Cardiac septum (tissue), 1 donor: ENCODE data around the gene RNPEPL1. TPM values are rescaled to one million over a fixed set of nuclear protein-coding genes. Genes with fewer than 3 reads are reported as not detected.

Source experiments
- DNase-seq: peaks from one replicate; pipeline ENCODE4 v3.0.0-alpha.2; 2020; ENCODE audit warnings: low spot score
- intact Hi-C: fragments of 100-400 bp; cut with DNase I; formaldehyde crosslinking; loops from one replicate; pipeline ENCODE4 v1.14.0; 2022
- total RNA-seq: library from RNA; stranded (reverse); fragmentation: NEBNext Ultra II Directional; extraction: Animal tissue kit (Norgen Biotek cat#: 25700); gene quantifications from one replicate; pipeline ENCODE4 v1.2.1, GENCODE V29; 2021
- donor health status: DM: no; HTN: no; CAD: no.

The RNPEPL1 gene
- total RNA-seq, 1 donor from 2014 or later: 73.8 TPM

DNA sequence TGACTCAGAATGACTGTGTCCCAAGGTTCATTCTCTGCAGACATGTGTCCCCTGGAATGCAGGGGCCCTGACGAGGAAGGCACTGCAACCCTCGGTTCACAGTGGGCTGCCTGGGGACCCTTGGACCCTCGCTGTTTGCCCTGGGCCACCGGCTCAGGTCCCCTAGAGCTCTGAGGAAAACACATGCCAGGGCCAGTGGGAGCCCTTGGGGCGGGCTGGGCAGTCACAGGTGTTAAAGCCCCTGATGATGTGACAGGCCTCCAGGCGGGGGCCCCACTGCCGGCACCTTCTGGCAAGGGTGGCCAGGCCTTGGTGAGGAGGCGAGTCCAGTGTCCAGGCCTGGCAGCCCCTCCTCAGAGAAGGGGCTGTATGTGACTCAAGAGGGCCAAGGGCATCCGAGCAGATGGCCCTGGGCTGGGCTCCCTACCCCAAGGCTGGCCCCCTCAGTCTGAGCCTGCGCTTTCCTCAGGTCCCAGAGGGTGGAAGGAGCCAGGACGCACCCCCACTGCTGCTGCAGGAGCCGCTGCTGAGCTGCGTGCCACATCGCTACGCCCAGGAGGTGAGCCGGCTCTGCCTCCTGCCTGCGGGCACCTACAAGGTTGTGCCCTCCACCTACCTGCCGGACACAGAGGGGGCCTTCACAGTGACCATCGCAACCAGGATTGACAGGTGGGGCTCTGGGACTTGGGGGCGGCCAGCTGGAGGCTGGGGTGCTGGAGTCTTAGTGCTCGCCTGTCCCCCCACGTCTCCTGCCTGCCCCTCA is 29.3 kb downstream of the RNPEPL1 start:
- DNase-seq: peak; percentile 71
- intact Hi-C loops: no loop called here

DNA sequence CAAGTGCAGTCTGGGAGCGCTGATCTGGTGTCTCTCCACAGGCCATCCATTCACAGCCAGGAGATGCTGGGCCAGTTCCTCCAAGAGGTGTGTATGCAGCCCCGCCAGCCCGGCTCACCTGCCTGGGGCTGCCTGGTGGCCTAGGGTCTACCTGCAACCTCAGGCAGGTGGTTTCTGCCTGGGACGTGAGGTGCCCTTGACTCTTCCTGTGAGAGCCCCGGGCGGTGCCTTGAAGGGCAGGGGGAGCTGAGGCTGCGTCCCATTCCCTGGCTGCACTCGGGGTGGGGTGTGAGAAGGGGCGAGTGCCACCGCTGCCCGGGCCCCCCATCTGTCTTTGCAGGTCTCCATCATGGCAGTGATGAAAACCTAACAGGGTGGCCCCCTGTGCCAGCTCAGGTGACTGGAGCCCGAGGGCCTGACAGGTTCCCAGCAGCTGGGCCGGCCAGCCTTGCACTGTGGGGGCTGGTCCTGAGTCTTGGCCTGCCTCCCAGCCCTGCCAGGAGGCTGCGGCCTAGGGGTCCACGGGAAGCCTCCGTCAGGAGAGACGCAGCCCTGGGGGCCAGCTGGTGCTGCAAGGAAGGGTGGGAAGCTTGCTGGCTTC is 30.1 kb downstream of the RNPEPL1 start:
- intact Hi-C loops: no loop called here
- DNase-seq: peak; percentile 62

DNA sequence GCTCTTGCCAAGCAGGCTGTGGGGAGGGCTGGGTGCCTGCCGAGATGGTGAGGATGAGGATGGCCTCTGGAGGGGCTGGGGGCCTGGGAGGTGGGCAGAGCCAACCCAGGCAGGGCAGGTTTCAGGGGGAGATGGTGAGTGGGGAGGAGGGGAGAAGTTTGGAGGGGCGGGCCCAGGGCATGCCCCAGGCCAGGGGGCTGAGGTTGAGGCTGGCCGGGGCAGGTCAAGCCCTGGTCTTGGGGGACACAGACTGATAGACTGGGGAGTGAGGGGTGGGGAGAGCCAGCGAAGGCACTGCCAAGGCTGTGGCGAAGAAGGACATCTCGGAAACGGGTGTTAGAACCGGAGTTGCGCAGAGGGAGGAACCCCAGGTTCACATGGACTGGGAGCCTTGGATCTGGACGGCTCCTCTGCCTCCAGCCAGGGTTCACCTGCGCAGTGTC is 30.9 kb downstream of the RNPEPL1 start:
- intact Hi-C loops: no loop called here
- peak; percentile 68 for DNase-seq

DNA sequence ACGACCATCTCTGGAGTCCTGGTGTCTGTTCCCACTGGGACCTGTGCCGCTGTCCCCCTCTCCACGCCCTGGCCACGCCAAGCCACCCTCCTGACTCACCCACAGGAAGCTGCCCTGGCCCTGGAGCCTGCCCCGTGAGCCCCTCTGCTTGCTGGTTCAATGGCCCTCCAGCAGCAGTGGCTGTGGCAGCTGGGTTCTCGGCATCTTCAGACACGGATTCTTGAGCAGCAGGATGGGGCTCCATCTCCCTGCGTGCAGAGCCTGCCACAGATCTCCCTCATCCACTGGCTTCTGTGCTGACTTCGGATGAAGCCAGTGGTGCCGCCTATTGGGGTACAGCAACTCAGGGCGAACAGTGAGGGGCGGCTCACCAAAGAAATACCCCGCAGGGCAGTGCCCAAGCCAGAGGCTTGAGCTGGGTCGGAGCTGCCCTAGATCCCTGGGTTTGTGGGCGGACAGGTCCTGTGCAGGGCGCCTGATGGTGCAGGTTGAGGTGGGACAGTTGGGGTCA is 32.2 kb downstream of the RNPEPL1 start:
- peak; percentile 56 for DNase-seq
- intact Hi-C loops: loop anchor here (10.0 kb wide), 1 partner anchor 234 kb away; no protein-coding TSS in a partner anchor

DNA sequence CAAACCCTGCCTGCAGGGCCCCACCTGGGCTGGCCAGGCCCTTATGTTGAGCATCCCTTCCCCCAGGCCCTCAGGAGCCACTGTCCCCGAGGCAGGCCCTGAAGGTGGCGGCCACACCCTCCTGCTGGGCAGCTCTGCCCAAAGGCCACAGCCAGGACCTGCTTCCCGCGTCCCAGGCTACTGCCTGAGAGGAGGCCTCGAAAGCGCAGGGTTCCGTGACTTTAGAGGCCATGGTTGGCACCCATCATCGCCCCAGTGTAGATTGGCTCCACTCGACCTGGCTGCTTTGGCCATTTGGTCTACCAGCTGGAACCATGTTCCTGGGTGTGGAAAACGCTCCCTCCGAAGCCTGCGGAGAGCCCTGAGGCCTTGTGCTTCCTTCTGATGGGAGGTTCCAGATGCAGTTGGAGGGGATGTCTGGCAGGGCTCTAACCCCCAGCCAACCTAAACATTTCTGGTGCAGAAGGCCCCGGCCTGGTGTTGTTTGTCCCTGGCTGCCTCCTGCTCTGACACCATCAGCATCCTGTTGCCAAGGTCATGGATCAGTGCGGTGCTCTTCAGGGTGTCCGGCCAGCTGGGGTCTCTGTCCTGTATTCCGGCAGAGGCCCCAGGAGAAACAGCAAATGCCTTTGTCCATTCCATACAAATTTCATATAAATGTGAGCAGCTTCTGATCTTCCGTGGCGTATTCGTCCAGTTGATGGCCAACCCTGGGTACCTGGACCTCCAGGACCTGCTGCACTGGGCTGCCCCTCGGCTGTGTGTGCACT is 33.0 kb downstream of the RNPEPL1 start:
- DNase-seq: peak; percentile 67
- intact Hi-C loops: loop anchor here (10.0 kb wide), 1 partner anchor 234 kb away; no protein-coding TSS in a partner anchor

DNA sequence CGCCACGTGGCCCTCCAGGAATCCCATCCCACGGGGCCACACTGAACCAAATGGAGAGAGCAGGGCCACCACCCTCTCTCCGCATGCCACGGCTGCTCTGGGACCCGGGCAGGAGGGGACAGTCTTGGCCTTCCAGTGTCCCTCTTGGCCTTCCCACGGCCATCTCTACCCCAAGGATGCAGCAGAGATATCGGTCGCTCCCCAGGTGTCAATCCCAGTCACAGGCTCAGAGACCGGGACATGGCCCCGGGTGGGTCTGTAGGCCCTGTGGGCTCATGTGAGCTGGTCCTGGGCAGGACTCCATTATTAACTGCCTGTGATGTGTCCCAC is 33.5 kb downstream of the RNPEPL1 start:
- DNase-seq: peak; percentile 69
- intact Hi-C loops: loop anchor here (10.0 kb wide), 1 partner anchor 233 kb away; no protein-coding TSS in a partner anchor

DNA sequence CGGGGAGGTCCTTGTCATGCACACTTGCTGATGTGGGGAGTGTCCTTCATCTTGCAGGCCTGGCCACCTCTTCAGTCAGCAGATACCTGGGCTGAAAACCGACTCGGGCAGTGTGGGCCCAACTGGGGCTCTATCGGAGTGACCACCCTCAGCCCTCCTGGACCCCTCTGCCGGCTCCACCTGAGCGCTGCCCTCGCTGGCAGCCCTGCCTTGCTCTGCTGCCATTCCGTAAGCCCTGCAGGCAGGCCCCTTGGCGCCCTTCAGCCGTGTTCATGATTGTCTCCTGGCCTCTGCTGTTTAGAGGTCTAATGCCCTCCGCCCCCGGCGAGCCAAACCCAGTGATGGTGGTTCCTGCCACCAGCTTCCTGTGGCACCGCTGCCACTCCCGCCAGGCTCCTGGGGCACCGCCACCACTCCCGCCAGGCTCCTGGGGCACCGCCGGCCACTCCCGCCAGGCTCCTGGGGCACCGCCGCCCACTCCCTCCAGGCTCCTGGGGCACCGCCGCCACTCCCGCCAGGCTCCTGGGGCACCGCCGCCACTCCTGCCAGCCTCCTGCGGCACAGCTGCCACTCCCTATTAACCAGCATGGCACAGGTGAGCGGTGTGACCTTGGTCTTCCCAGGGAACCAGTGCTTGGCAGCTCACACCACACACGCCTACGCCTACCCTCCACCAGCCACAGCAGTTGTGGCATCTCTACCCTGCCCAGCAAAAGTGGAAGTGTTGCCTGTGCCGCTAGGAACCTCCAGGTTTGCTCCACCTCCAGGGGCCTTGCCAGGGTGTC is 34.2 kb downstream of the RNPEPL1 start:
- DNase-seq: peak; percentile 70
- intact Hi-C loops: loop anchor here (10.0 kb wide), 1 partner anchor 232 kb away; no protein-coding TSS in a partner anchor

DNA sequence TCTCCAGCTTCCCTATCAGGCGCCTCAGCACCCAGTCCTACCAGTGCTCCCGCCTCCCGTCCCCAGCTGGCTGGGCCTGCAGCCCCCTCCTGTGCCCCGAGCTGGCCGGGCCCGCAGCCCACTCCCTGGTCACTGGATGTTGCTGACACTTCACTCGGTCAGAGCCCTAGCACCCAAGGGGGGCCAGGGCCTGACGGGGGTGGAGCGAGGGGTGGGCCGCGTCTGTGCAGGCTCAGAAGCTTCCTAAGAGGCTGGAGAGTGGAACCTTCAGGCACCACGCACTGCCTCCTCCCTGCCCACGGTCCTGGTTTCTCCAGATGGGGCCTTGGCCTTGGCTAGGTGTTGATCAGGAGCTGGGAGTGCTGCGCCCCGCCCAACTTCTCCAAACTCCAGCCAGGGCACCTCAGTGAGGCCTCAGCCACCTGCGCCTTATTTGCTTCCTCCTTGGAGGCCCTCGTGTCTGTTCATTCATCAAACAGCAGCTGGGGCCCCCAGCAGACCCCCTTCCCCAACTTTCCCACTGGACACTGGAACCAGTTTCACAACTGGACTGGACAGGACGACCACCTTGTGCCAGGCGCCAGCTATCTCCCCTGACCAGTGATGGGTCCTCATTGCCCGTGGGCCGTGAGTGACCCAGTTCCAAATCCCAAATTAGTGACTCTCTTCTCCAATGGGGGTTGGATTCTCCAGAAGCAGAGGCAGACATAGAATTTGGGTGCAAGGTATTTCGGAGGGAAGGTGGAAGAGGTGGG is 35.0 kb downstream of the RNPEPL1 start:
- intact Hi-C loops: loop anchor here (10.0 kb wide), 1 partner anchor 232 kb away; no protein-coding TSS in a partner anchor
- DNase-seq: peak; percentile 56

DNA sequence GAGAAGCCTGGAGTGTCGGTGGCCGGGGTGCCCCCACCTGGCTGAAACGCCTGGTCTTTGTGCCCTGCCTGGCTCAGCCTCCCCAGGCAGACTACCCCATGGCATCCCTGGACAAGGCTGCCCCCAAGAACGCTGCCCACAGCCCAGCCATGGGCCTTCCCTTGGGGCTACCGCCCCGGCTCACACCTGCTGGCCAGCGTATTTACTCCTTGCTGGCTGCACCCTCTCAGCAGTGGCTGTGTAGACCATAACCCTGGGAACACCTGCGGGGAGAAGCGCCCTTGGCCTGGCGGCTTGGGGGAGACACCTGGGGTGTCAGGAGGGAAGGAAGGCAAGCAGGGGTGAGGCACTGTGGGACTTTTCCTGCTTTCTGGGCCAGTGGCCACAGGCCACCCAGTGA is 35.6 kb downstream of the RNPEPL1 start:
- peak; percentile 68 for DNase-seq
- intact Hi-C loops: loop anchor here (10.0 kb wide), 1 partner anchor 231 kb away; no protein-coding TSS in a partner anchor

DNA sequence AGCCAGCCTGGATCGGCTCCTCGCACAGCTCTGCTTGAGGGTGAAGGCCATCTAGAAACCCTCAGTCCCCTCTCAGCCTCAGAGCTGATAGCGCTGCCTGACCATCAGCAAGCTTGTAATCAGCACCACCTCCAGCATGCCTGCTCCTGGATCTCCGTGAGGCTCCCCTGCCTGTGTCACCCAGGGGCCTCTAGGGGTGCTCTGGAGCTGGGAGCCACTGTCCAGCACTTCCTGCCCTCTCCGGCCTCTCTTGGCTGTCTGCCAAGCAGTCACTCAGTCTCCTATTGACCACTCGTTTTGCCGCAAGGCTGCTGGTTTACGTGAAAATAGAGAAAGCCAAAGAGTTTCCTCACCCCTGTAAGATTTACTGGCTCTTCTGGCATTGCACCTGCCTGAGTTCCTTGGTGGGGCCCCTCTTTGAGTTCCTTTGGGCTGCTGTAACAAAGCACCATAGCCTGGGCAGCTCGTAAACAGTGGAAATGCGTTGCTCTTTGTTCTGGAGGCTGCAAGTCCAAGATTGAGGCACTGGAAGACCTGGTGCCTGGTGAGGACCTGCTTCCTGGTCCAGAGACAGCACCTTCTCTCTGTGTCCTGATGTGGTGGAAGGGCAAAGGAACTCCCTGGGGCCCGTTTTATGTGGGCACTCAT is 36.1 kb downstream of the RNPEPL1 start:
- DNase-seq: peak; percentile 85
- intact Hi-C loops: loop anchor here (10.0 kb wide), 1 partner anchor 230 kb away; no protein-coding TSS in a partner anchor

DNA sequence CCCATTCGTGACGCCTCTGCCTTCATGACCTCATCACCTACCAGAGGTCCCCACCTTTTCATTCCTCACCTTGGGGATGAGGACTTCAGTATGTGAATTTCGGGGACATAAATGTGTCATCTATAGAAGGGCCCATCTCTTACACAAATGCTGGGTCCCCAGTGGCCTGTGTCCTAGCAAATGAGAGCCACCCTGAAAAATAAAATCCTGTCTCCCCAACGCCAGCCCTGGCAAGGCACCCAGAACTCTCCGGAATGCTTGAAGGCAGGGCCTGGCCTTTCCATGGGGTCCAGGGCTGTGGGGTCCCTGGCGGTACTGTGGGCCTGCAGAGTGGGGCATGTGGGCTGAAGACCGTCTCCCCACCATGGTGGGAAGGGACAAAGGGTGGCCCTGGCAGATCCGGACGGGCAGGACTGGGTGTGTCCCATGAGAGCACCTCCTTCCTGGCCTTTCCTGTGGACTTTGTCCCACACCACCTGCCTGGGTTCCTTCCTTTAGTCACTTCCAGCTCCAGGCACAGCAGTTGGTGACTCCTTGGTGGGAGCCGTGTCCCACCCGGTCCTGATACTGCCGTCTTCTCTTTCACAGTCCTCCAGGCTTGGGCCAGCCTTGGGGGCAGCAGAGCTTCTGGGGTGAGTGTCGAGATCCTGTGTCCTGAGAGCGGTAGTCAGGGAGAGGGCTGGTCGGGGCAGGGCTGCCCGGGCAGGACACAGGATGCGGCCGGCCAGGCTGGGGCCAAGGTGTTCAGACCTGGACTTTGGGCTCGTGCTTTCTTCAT is 36.8 kb downstream of the RNPEPL1 start:
- intact Hi-C loops: loop anchor here (10.0 kb wide), 1 partner anchor 230 kb away; no protein-coding TSS in a partner anchor
- DNase-seq: peak; percentile 71

DNA sequence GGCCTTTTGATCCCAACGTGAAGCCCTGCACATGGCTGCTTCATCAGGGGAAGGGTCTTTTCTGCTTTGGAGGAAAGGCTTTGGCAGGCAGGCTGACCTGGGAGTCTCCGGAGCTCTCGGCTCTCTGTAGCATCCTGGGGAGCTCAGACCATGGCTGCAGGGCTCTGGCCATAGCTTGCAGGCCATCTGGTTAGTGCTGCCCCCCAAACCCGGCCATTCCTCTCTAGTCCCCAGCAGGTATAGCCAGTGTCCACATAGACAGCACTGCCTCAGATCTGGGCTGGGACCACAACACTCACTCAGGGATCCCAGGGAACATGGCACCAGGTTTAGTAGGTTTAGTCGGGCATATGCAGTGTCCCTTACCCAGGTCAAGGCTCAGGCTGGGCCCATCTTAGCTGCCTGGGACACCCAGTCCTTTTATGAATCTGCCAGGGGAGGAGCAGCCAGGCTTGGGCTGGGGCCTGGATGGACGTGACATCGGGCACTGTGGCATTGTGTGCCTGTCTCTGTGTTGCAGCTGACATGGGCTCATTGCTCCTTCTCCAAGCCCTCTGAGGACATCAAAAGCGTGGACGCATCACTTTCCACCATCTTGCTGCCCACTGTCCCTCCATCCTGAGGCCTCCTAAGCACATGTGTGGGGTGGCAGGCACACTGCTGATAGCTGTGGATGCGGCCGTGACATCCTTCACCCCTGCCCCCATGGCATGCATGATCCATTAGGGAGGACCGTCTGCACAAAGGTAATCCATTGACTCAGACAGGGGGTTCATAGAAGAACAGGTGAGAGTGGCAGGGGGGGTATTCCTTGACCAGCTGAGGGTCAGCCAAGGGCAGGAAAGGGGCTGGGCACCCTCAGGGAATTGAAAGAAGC is 37.8 kb downstream of the RNPEPL1 start:
- intact Hi-C loops: loop anchor here (10.0 kb wide), 1 partner anchor 229 kb away; no protein-coding TSS in a partner anchor

DNA sequence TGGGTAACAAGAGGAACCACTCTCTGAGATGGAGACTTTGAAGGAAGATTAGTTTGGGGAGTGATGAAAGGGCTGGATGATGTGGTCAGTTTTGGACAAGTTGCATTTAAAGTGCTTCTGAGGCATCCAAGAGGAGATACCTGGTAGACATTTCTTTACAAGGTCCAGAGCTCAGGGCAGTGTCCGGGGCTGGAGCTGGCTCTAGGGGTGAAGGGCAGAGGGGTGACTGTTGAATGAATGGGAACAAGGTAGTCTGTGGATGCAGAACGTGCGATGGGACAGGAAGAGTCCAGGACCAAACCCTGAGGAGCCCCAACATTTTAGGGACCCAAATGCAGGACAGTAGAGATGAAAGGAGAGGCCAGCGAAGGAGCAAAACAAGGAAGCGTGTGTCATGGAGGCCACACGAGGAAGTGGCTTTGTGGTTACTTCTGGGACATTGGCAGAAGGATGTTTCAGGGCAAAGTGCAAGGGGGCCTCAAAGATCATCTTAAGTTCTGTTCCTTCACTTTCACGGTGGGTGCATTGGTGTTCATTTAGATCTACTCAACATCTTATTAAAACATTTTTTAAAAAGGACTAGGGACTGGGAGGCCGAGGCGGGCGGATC is 43.4 kb downstream of the RNPEPL1 start:
- intact Hi-C loops: no loop called here
- peak; percentile 63 for DNase-seq

More for the DNA sequence above, 37.8 kb downstream of the RNPEPL1 start:
- peak; percentile 58 for DNase-seq

DNA sequence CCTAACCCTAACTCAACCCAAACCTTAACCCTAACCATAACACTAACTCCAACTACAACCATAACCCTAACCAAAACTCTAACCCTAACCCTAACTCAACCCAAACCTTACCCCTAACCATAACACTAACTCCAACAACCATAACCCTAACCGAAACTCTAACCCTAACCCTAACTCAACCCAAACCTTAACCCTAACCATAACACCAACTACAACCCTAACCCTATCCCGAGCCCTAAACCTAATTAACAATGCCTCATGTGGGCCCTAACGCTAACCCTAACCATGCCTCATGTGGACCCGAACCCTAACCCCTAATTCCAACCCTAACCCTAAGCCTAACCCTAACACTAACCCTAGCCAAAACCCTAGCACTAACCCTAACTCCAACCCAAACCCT is 45.5 kb downstream of the RNPEPL1 start:
- no peak for DNase-seq

DNA sequence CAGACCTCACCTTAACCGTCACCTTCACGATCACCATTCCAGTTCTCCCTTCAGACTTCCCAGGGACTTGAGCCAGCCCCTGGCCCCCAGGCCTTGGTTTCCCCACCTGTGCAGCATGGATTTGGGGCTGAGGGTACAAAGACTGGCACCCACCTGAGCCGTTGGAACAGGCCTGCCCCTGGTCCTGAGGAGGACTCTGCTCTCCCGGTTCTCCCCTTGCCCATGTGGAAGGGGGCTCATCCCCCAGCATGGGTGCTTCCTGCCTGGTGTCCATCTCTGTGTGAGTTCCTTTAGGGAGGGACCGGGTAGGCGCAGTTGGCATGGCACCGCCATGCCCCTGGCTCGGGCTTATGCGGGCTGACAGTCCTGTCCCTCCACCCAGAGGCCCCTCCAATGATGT is 46.1 kb downstream of the RNPEPL1 start:
- DNase-seq: peak; percentile 60
- intact Hi-C loops: no loop called here

More for the DNA sequence above, 45.5 kb downstream of the RNPEPL1 start:
- intact Hi-C loops: no loop called here

DNA sequence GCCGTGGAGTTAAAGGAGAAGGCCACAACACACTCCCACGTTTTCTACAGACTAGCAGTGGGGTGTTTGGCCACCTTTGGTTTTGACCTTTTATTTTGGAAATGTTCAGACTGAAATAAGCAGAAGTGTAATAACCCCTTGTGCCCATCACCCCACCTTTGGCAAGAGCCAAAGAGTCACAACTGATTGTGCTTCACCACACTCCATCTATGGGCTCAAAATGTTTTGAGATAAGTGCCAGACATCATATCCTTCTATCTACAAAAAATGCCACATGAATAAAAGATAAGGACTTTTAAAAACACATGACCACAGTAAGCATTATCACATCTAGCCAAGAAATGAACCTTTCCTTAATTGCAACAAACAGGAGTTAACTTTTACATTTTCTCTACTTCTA is 47.1 kb downstream of the RNPEPL1 start:
- intact Hi-C loops: no loop called here
- no peak for DNase-seq
